GM12892 (cell line): Measurements from ENCODE around the gene ACACB.

Source experiments
- POLR2A ChIP-seq: IDR thresholded peaks from 2 replicates; pipeline ENCODE4 v1.6.1; 2011; ENCODE audit warnings: low read depth, low read length, control low read depth
- POLR2AphosphoS5 ChIP-seq: IDR thresholded peaks from 2 replicates; pipeline ENCODE4 v1.6.1; 2011; ENCODE audit warnings: low read depth, low read length, control low read depth
- TAF1 ChIP-seq: IDR thresholded peaks from 2 replicates; pipeline ENCODE4 v1.6.1; 2011; ENCODE audit warnings: low read depth, mild to moderate bottlenecking, control low read depth, low read length, borderline replicate concordance

DNA sequence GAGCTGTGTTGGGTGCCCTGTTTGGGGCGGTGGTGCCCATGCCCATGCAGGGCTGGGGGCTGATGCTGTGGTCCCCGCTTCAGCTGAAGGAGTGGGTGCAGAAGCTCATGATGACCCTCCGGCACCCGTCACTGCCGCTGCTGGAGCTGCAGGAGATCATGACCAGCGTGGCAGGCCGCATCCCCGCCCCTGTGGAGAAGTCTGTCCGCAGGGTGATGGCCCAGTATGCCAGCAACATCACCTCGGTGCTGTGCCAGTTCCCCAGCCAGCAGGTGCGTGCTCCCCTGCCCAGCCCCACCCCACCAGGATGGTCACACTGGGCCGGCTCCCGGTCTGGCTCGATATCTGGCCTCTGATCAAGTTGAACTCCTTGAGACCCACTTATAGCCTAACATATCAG is 92.7 kb downstream of the ACACB start:
- TF ChIP-seq TAF1 (no peak), POLR2A (no peak), POLR2AphosphoS5 (no peak)
